ENCODE measurements around the gene PIK3AP1.

- no peak for TF ChIP-seq CTCF (IDR thresholded peaks at IDR 0.05)
- TF ChIP-seq POLR2A (IDR thresholded peaks at IDR 0.05) = no peak
Observed at GRCh38 chr10:96670786-96671185, 49.5 kb downstream of the PIK3AP1 start.

Measured in right lobe of liver (tissue), 4 donors.